SK-N-SH (cell line): ENCODE results near the gene GLIPR1L1.

Experiments
- CTCF ChIP-seq: fragments of 200-600 bp; sonication (generic); IDR thresholded peaks from 2 replicates; pipeline ENCODE4 v1.6.1; 2017; ENCODE audit warnings: antibody characterized with exemption, mild to moderate bottlenecking, moderate library complexity
- EZH2phosphoT487 ChIP-seq: fragments of 200-600 bp; sonication (generic); IDR thresholded peaks from 2 replicates; pipeline ENCODE4 v1.6.1; 2017; ENCODE audit warnings: low read depth, mixed run types, mild to moderate bottlenecking, antibody characterized with exemption, moderate library complexity, borderline replicate concordance
- FOXM1 ChIP-seq: IDR thresholded peaks from 2 replicates; pipeline ENCODE4 v1.4.0; 2012; ENCODE audit warnings: low read depth, mild to moderate bottlenecking
- JUND ChIP-seq: IDR thresholded peaks from 2 replicates; pipeline ENCODE4 v1.4.0; 2012
- RAD21 ChIP-seq: IDR thresholded peaks from 2 replicates; pipeline ENCODE4 v1.6.1; 2012; ENCODE audit warnings: mild to moderate bottlenecking, low read length
- SIN3A ChIP-seq: IDR thresholded peaks from 2 replicates; pipeline ENCODE4 v1.6.1; 2012; ENCODE audit warnings: low read depth, mild to moderate bottlenecking, low read length, moderate library complexity, borderline replicate concordance
- SMC3 ChIP-seq: IDR thresholded peaks from 2 replicates; pipeline ENCODE4 v1.6.1; 2012; ENCODE audit warnings: low read depth, low read length, improper control_type of control experiment

- TF ChIP-seq RAD21 = no peak
- no peak for TF ChIP-seq CTCF
- TF ChIP-seq FOXM1 = no peak
- no peak for TF ChIP-seq JUND
- no peak for TF ChIP-seq SMC3
- no peak for TF ChIP-seq SIN3A
- TF ChIP-seq EZH2phosphoT487 = no peak
Measured at GRCh38 chr12:75291014-75291413, 43.5 kb upstream of the GLIPR1L1 start.
